ENCODE data around the gene ACMSD.
"Not testable (repeated sequence)": the region's sequence is repeated elsewhere in the genome, so short reads cannot be mapped to it uniquely, and the experiment has no call there.

ACMSD gene

DNA sequence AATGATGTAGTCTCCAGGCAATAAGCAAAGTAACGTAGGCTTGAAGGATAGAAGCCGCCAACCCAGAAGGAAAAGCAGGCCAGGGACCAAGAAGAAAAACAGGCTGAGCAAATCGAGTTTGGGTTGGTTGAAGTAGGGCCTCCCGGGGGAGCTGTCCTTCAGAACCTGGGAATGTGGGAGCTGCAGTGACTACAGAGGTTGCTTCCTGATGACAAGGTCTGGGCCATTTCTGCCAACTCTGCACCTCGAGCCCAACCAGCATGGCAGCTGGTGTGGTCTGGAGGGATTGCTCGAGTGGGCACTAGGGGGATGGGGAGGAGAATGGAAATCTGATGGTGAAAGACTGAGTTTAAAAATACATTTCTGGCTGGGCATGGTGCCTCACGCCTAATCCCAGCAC is 14.1 kb downstream of the ACMSD start:
- DNase-seq (ENCODE audit: low read depth), result no peak

GRCh38 chr2:134855709-134856108 is 17.3 kb downstream of the ACMSD start:
- DNase-seq (ENCODE audit: low read depth), result no peak

DNA sequence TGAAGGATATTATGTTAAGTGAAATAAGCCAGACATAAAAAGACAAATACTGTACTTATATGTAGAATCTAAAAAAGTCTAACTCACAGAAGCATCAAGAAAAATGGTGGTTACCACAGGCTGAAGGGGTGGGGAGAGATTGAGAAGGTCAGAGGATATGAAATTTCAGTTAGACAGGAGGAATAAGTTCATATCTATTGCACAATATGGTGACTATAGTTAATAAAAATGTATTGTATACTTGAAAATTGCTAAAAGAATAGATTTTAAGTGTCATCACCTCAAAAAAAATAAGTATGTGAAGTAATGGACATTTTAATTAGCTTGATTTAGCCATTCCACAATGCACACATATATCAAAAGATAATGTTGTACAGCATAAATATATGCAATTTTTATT is 19.8 kb downstream of the ACMSD start:
- DNase-seq (ENCODE audit: low read depth), result no peak

- no peak for DNase-seq (ENCODE audit: low read depth)
Measured at GRCh38 chr2:134861173-134861572, 22.8 kb downstream of the ACMSD start.

DNA sequence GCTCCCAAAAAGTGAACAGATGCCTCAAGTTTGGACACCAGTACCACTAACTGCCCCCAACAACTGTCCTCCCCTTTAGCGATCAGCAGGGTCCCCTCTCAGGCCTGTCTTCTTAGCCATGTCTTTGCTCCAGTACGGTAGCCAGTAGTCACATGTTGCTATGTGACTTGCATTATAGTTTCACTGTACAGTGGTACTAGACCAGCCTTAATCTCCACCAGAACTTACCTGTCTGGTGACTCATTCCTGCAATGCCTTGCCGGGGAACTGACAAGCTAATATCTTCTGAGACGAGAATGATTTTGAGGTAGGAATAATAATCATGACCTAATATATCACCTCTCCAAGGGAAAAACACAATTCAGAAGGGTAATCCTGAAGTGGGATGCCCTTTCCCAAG is 23.7 kb downstream of the ACMSD start:
- no peak for DNase-seq (ENCODE audit: low read depth)

GRCh38 chr2:134862674-134863073 is 24.3 kb downstream of the ACMSD start:
- DNase-seq (ENCODE audit: low read depth), result no peak

DNA sequence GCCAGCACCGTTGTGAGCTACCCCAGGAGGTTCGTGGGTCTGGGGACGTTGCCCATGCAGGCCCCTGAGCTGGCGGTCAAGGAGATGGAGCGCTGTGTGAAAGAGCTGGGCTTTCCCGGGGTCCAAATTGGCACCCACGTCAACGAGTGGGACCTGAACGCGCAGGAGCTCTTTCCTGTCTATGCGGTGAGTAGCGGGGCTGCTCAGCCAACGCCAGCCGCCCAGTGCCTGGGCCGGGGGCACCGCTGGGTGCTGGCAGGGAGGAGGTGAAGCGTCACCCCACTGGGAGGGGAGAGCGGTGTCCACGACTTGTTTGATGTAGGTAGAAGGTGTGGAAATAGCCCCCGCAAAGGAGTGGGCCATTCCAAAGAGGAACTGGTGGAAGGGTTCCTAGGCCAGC is 25.0 kb downstream of the ACMSD start:
- DNase-seq (ENCODE audit: low read depth), result no peak

- DNase-seq (ENCODE audit: low read depth), result no peak
Measured at GRCh38 chr2:134865067-134865787, 26.8 kb downstream of the ACMSD start.

- no peak for DNase-seq (ENCODE audit: low read depth)
Measured at GRCh38 chr2:134866498-134867099, 28.2 kb downstream of the ACMSD start.

DNA sequence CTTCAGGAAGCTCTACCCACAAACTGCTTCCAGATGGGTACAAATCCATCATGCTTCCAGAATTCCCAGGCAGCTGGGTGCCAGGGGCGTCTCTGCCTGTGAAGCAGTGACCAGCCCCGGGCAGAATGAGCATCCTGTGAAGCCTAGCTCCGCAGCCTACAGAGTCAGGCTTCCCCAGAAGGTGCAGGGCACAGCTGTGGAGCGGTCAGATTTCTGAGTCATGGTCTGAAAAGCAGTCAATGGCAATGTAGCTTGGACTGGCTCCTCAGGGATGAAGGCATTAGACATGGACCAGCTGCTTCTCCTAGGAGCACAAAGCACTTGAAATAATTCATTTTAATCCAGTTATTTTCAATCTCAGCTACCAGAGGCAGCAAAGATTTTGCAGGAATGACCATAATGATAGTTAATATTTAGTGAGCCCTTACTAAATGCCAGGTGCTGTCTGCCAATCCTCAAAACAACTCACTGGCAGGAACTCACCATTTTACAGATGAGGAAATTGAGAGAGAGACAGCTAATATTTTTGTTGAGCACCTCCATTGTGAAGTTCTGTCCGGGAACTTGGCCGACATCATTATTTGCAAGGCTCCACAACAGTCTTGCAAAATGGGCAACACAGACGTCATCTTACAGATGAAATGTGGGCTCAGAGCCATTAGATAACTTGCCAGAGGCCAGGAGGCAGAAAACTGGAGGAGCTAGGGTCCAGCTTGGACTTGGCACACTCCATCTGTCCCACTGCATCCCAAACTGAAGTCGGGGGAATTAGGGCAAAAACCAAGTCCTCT is 31.7 kb downstream of the ACMSD start:
- DNase-seq (ENCODE audit: low read depth), result no peak

GRCh38 chr2:134873152-134873551 is 34.7 kb downstream of the ACMSD start:
- no peak for DNase-seq (ENCODE audit: low read depth)

DNA sequence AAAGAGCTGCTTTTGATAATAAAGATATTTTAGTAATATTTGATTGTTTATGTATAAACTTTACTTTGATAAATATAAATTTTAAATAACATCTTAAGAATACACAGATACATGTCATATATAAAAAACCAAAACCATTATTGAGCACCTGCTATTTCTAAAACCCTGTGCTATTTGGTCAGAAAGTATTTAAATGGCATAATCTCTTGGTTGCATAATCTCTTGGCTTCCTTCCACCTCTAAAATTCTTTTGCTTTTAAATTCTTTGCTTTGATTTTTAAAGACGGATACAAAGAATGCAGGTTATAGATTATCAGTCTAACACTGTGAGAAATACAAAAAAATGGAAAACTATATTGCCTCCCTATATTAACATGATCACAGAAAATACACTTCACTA is 36.9 kb downstream of the ACMSD start:
- no peak for DNase-seq (ENCODE audit: low read depth)

DNA sequence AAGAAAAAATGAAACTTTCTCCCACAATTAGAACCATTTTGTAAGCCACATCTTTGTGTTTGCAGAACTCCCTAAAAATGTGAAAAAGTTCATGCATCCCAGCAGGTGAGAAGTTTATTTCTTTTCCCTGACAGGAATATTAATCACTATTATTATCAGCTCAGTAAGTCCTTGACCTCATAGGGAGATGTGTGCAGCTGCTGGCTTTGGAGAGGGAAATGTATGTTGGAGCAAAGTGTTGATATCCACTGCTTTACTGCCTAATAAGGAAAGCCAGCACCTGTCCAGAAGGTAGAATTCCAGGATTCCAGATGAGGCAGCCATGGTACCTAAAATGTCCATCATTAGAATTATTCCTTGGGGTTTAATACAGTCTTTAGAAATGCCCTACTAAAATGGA is 44.4 kb downstream of the ACMSD start:
- no peak for DNase-seq (ENCODE audit: low read depth)

DNA sequence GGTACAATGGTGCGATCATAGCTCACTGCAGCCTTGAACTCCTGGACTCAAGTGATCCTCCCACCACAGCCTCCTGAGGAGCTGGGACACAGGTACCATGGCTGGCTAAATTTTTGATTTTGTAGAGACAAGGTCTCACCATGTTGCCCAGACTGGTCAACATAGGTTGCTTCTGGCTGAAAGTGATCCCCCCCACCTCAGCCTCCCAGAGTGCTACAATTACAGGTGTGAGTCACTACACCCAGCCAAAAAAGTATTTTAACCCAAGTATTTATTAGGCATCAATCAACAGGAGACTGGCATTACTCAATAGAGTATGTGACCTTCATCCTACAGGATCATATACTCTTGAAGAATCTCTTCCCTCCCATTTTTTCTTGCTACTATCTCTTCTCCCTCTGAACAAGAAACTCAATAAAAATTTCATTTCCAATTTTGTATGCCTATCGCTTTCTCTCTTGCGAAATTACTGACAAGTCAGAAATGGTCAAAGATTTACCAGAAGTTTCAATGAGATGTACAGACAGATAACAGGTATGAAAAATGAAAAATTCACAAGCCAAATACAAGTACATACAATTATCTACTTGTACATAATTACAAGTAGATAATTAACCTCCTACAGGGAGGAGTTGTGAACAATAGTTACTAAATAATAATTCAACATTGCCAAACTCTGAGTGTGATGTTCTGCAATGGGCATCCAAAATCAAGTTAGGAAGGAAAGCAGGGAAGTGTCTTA is 45.3 kb downstream of the ACMSD start:
- no peak for DNase-seq (ENCODE audit: low read depth)

GRCh38 chr2:134884435-134884834 is 46.0 kb downstream of the ACMSD start:
- DNase-seq (ENCODE audit: low read depth), result no peak

DNA sequence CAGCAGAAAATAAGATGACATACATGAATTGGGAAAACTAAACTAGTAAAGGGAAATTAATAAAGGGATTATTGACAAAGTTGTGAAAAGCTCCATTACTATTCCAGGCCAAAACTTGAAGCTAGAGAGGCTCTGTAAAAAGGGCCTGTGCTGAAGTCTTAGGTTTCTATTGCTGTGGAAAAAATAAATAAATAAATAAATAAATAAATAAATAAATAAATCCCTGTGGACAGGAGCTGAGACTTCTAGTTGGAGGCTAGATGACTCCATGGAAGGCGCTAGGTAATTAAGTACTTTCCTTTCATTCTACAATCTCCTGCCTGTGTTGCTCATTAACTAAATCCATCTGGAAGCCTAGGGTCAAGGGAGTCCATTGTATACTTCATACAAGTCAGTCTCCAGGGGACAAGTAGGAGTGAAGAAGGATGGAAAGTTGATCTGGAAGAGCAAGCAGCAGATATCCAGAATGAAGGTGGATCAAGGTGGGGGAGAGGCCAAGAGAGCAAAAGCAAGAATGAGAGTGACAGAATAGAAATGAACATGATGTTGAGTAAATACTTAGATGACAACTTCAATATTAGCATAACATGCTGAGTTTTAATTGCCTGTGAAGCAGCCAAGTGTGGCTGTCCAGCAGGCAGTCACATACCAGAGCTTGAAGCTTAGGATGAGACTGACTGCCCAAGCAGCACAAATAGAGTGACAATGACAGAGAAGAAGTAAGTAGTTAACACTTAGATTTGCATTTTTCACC is 54.0 kb downstream of the ACMSD start:
- DNase-seq (ENCODE audit: low read depth), result no peak

DNA sequence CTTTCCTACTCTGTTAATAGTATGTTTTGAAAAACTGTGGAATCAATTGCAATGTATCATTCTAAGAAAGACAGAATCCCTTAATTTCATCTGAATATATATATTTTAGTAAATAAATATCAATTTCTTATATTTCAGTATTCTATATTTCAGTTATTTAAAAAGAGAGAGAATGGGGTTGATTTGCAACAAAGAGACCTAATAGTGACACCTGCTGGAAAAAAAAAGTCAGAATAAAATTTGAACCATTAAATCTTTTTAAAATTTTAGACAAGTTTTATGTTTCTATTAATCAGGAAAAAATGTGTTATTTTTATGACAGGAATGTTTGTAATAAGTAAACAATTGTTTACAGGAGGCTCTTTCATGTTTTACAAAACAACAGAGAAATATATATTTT is 59.5 kb downstream of the ACMSD start:
- no peak for DNase-seq (ENCODE audit: low read depth)

DNA sequence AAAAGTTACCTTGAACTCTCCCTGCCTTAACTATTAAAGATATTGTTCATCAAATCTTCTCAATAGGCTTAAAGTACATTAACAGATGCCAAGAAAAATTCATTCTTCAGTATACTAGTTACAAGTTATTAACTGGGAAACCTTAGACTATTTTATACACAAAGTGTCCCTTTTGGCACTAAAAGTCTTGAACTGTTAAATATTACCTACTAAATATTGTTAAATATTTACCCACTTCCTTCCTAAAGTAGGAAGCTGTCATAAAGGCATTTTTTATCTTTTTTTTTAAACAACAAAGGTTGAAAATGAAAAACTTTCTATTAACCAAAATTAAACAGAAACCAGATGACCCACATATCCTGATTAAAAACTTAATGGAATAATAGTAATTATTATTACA is 60.8 kb downstream of the ACMSD start:
- no peak for DNase-seq (ENCODE audit: low read depth)

DNA sequence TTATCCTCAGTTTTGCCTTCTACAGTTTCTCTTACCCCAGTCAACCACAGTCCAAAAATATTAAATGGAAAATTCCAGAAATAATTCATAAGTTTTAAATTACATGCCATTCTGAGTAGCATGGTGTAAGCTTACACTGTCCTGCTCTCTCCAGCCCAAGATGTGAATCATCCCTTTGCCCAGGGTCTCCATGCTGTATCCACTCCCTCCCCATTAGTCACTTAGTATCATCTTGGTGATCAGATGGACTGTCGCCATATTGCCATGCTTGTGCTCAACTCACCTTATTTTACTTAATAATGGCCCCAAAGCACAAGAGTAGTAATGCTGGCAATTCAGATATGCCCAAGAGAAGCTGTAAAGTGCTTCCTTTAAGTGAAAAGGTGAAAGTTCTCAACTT is 61.7 kb downstream of the ACMSD start:
- no peak for DNase-seq (ENCODE audit: low read depth)

- DNase-seq (ENCODE audit: low read depth), result not testable (repeated sequence)
Measured at GRCh38 chr2:134903701-134904100, 65.3 kb downstream of the ACMSD start.

DNA sequence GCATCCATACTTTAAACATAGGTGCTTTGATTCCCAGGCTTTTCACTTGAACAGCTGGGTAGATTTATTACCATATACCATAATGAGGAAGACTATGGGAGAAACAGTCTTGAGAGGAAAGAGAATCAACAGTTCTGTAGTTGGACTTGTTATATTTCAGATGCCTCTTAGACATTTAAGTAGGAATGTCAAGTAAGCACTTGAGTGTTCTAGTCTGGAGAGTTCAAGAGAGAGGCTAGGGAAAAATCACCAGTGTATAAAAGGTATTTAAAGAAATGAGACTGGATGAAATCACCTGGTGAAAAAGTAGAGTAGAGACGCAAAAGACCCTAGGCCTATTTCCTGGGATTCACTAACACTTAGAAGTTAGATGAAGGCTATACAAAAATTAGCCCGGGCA is 66.8 kb downstream of the ACMSD start:
- no peak for DNase-seq (ENCODE audit: low read depth)

- DNase-seq (ENCODE audit: low read depth), result no peak
Measured at GRCh38 chr2:134906726-134907125, 68.3 kb downstream of the ACMSD start.
